Colonic mucosa (tissue), 4 donors: ENCODE measurements around the gene ALG12. TPM values are rescaled to one million over a fixed set of nuclear protein-coding genes. Genes with fewer than 3 reads are reported as not detected.

Experiments used
- DNase-seq: peaks from one replicate; pipeline ENCODE4 v3.0.0-alpha.2; 2020
- H3K27ac ChIP-seq: fragments of 200-600 bp; one replicate; pipeline ENCODE4 v1.8.0; 2021
- H3K27me3 ChIP-seq: fragments of 200-600 bp; one replicate; pipeline ENCODE4 v1.8.0; 2021
- H3K36me3 ChIP-seq: fragments of 200-600 bp; one replicate; pipeline ENCODE4 v1.8.0; 2021
- H3K4me1 ChIP-seq: fragments of 200-600 bp; one replicate; pipeline ENCODE4 v1.8.0; 2021; ENCODE audit warnings: mild to moderate bottlenecking
- H3K4me3 ChIP-seq: fragments of 200-600 bp; one replicate; pipeline ENCODE4 v1.8.0; 2021
- H3K9ac ChIP-seq, 2 donors: one replicate each; pipeline ENCODE4 v1.7.0; 2013; ENCODE audit warnings: control low read depth in 2 of 2, low read depth in 2 of 2, low read length in 2 of 2
- H3K9me3 ChIP-seq: fragments of 200-600 bp; one replicate; pipeline ENCODE4 v1.8.0; 2021
- intact Hi-C: fragments of 100-400 bp; cut with DNase I; formaldehyde crosslinking; loops from one replicate; pipeline ENCODE4 v1.14.1; 2022
- total RNA-seq, 2 donors: library from RNA; stranded (reverse); fragmentation: NEBNext Ultra II Directional in 1 of 2; extraction: Animal tissue kit (Norgen Biotek cat#: 25700) in 1 of 2; gene quantifications; one replicate each; pipeline ENCODE4 v1.2.1, GENCODE V29; 2021
- TF ChIP-seq, protein P1 (sequence below): fragments of 200-600 bp; IDR thresholded peaks from one replicate; pipeline ENCODE4 v1.8.0; 2022; ENCODE audit warnings: antibody characterized with exemption, mild to moderate bottlenecking
- donor health status: healthy.
- donor health status: DM: no; HTN: no; CAD: no.
- donor health status: DM: no; HTN: no; CAD: no.

The ALG12 gene
- total RNA-seq, 2 donors from 2014 or later, result 17.8 to 43.5 TPM

DNA sequence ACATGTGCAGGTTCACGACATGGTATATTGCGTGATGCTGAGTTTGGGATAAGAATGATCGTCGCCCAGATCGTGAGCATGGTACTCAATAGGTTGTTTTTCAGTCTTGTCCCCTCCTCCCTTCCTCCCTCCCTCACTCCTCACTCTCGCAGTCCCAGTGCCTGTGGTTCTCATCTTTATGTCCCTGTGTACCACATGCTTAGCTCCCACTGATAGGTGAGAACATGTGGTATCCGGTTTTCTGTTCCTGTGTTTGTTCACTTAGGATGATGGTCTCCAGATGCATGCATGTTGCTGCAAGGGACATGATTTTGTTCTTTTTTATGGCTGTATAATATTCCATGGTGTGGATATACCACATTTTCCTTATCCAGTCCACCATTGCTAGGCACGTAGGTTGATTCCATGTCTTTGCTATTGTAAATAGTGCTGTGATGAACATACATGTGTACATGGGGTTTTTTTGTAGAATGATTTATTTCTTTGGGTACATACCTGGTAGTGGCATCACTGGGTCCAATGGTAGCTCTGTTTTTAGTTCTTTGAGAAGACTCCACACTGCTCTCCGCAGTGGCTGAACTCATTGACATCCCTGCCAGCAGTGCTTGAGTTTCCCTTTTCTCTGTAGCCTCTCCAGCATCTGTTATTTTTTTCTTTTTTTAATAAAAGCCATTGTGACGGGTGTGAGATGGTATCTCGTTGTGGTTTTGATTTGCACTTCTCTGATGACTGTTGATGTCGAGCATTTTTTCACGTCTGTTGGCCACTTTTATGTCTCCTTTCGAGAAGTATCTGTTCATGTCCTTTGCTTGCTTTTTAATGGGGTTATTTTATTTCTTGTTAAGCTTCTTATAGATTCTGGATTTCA is 48.2 kb downstream of the ALG12 start:
- Histone ChIP-seq H3K4me3 (no peak overlapping the region), H3K27ac (no peak overlapping the region), H3K27me3 (no peaks in the 10 kb centered on the region), H3K9ac (no peak overlapping the region), H3K9me3 (no peaks in the 10 kb centered on the region), H3K36me3 (no peaks in the 10 kb centered on the region), H3K4me1 (no peaks in the 10 kb centered on the region)
- no peak for DNase-seq
- TF ChIP-seq, protein P1, sequence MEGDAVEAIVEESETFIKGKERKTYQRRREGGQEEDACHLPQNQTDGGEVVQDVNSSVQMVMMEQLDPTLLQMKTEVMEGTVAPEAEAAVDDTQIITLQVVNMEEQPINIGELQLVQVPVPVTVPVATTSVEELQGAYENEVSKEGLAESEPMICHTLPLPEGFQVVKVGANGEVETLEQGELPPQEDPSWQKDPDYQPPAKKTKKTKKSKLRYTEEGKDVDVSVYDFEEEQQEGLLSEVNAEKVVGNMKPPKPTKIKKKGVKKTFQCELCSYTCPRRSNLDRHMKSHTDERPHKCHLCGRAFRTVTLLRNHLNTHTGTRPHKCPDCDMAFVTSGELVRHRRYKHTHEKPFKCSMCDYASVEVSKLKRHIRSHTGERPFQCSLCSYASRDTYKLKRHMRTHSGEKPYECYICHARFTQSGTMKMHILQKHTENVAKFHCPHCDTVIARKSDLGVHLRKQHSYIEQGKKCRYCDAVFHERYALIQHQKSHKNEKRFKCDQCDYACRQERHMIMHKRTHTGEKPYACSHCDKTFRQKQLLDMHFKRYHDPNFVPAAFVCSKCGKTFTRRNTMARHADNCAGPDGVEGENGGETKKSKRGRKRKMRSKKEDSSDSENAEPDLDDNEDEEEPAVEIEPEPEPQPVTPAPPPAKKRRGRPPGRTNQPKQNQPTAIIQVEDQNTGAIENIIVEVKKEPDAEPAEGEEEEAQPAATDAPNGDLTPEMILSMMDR, result no peak
- intact Hi-C loops, result no loop called here

DNA sequence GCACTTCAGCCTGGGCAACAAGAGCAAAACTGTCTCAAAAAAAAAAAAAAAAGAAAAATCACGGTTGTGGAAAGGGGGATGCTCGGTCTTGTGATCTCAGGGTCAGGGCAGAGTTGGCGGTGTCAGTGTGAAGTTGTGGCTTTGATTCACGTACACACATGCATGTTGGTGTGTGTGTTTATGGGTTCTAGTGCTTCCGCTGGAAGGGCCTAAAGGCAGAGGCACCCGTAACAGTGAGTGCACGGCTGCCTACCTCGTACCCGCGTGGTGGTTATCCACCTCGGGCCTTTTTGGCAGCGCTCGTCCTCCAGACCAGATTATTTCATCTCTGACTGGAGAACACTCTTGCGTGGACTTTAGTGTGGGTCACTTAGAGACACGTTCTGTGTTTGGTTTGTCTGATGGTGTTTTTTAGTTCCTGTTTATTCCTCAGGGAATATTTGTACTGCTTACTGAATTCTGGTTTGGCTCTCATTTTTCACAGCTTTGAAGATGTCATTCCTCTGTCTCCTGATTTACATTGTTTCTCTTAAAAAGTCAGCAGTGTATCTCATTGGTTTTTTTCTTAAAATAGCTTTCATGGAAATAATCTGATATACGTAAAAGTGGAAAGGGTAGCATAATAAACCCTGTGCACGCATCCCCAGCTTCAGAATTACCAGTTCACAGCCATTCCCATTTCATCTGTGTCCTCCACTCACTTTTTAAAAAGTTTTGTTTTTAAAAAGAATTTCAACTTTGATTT is 49.0 kb downstream of the ALG12 start:
- no peak for DNase-seq
- Histone ChIP-seq H3K9me3 (no peaks in the 10 kb centered on the region), H3K4me3 (no peak overlapping the region), H3K36me3 (no peaks in the 10 kb centered on the region), H3K27ac (no peak overlapping the region), H3K27me3 (no peaks in the 10 kb centered on the region), H3K4me1 (no peaks in the 10 kb centered on the region), H3K9ac (no peak overlapping the region)
- TF ChIP-seq, protein P1, result no peak
- intact Hi-C loops, result no loop called here

DNA sequence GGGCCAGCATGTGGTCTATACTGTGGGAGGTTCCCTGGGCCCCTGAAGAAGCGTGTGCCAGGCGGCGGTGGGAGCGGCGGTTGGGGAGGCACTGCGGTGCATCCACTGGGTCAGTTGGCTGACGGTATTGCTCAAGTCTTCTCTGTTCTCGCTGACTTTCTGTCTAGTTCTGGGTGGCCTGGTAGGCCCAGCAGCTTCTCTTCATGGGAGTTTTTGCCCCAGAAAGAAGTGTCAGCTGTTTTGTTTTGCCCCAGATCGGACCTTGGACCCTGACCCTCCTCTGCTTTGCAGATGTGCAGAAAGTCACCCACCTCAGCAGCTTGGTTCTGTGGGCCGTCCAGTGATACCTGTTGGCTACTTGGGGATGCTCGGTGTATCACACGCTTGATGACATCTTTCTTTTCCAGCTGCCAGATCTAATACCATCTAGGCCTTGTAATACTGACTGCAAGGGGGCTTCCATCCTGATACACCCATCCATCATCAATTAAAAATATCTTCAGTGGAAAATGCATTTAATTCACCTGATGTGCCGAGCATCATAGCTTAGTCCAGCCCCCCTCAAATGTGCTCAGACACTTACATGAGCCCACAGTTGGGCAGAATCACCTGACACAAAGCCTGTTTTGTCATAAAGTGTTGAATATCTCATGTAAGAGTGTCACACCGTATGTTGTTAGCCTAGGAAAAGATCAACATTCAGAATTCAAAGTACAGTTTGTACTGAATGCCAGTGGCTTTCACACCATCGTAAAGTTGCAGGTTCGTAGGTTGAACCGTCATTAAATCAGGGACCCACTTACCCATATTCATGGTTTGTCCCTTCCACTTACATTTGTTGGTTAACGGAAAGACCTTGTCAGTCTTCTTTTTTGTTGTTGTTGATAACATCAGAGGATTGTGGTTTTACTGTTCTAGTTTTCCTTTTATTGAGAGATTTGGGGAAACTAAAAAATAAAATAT is 50.7 kb downstream of the ALG12 start:
- no peak for DNase-seq
- no peak overlapping the region for H3K9ac ChIP-seq

DNA sequence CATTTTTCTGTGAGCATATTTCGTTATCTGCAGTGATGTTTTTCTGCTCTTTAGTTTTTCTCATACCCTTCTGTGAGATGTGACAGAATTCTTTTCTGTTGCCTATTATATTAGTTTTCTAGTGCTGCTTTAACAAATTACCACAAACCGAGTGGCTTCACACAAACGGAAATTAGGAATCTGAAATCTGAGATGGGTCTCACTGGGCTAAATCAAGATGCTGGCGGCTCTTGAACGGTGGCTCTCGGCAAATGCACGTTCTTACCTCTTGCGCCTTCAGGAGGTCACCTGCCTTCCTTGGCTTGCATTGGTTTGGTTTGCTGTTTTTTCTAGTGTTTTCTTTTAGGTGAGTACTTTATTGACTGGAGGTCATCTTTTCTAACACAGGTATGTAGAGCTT is 51.6 kb downstream of the ALG12 start:
- Histone ChIP-seq H3K27me3 (no peaks in the 10 kb centered on the region), H3K9ac (no peak overlapping the region), H3K4me3 (no peak overlapping the region), H3K4me1 (no peaks in the 10 kb centered on the region), H3K36me3 (no peaks in the 10 kb centered on the region), H3K27ac (no peak overlapping the region), H3K9me3 (no peaks in the 10 kb centered on the region)
- DNase-seq, result no peak
- TF ChIP-seq, protein P1, result no peak
- intact Hi-C loops, result no loop called here

More for the DNA sequence above, 50.7 kb downstream of the ALG12 start:
- H3K4me3 ChIP-seq, result no peak overlapping the region
- no peak overlapping the region for H3K27ac ChIP-seq
- TF ChIP-seq, protein P1, result no peak
- no peaks in the 10 kb centered on the region for H3K36me3 ChIP-seq
- H3K9me3 ChIP-seq, result no peaks in the 10 kb centered on the region
- no peaks in the 10 kb centered on the region for H3K27me3 ChIP-seq
- intact Hi-C loops, result no loop called here
- H3K4me1 ChIP-seq, result no peaks in the 10 kb centered on the region

DNA sequence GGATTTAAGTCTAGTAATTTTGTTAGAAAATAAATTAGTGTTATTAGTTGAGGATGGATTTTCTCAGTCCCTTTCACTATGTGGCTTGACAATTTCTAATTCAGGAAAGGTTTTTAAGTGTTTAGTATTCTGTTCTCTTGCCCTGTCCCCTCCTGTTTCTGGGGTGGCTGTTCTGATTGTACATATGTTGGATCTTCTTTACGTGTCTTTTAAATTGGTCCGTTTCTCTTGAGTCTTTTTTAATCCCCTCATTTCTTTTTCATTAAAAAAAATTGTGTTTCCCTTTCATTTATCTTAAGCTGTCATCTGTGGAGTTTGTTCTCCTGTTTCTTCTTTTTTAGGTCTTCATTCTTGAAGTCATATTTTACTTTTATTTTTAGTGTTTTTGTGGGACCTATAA is 52.1 kb downstream of the ALG12 start:
- intact Hi-C loops, result no loop called here
- no peaks in the 10 kb centered on the region for H3K36me3 ChIP-seq
- H3K4me1 ChIP-seq, result no peaks in the 10 kb centered on the region
- H3K27me3 ChIP-seq, result no peaks in the 10 kb centered on the region
- TF ChIP-seq, protein P1, result no peak
- no peak overlapping the region for H3K27ac ChIP-seq
- DNase-seq, result no peak
- H3K4me3 ChIP-seq, result no peak overlapping the region
- H3K9ac ChIP-seq, result no peak overlapping the region
- H3K9me3 ChIP-seq, result no peaks in the 10 kb centered on the region
